ENCODE results near the gene CA4.
A peak's percentile ranks its signal among the peaks of the same experiment; 100 is the strongest.

Gene CA4

DNA sequence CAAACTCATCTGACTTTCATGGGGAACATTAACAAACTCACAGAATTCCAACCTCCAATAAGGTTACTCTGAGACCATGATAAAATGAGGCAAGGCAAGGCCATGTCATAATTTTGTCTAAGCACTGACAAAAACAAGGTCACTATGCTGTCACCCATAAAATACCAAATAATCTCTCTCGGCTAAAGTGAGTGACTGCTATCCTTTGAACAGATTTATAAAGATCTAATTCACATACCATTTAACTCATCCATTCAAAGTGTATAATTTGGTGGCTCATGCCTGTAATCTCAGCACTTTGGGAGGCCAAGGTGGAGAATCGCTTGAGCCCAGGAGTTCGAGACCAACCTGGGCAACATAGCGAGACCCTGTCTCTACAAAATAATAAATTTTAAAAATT, 20.6 kb upstream of the CA4 start:
- no peak for DNase-seq (ENCODE audit: extremely low read depth in 1 of 2, low read depth in 1 of 2)

DNA sequence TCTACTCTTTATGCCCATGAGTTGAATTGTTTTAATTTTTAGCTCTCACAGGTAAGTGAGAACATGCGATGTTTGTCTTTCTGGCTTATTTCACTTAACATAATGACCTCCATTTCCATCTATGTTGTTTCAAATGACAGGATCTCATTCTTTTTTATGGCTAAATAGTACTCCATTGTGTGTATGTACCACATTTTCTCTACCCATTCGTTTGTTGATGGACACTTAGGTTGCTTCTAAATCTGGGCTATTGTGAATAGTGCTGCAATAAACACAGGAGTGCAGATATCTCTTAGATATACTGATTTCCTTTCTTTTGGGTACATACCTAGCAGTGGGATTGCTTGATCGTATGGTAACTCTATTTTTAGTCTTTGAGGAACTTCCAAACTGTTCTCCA, 19.3 kb upstream of the CA4 start:
- DNase-seq (ENCODE audit: extremely low read depth in 1 of 2, low read depth in 1 of 2) = no peak

DNA sequence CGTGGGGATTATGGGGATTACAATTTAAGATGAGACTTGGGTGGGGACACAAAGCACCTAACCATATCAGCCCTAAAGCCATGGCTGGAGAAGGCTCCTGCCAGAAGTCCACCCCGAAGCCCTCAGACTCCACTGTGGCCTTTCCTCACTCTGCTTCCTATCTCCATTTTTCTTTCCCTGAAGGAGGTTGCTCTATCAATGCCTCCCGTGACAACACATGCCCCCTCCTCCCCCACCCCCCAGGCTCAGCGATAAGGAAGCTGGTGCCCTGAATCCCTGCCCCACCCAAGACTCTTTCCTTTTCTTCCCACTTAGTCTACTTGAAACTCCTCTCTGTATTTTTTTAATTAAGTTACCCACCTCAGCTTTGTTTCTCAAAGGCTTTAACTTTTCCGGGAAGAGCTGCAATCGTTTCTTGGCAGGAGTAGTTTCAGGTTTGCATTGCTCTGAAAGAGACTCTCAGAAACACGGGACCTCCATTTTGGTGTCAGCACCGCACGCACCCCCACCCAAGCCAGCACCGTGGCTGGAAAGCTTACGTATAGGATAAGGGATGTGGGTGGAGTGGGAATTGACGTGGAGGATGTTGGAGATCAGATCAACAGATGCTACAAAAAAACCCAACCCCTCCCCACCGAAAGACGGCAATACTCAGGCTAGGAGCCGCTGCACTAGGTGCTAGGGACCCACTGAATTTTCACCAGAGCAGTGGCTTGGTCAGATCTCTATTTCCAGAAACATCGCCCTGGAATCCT, 15.2 kb upstream of the CA4 start:
- DNase-seq (ENCODE audit: extremely low read depth in 1 of 2, low read depth in 1 of 2) = no peak

DNA sequence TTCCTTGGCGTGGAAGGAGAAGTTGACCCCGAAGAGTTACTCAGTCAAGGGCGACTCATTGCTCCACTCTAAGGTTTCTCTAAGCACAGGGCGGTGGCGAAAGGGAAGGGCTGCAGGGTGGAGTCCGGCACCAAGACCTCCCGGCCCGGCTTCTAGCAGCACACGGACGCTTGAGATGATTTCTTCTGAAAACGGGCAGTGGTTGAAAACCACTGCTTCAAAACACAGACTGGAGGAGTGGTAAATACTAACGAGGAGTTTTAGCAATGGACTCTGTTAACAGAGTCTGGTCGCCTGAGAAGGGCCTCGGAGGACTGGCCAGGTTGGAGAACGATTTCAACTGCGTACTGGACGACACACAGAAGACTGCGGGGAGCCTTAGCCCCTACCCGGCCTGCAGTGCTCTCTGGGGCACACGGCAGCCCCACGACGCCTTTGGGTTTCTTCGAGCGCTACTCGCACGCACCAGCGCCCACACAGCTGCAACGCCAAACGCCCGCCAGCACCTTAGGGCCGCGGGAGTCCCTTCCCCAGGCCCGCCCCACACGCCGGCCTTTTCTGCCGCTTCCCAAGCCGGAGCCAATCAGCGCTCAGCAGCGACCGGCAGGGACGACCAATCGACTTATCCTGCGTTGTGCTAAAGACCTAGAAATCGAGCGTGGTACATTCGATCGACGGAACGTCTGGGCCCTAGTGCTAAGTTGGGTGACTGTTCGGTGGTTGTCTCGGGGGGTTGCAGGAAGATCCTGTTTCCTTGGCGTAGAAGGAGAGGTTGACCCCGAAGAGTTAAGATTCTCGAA, 14.4 kb upstream of the CA4 start:
- DNase-seq (ENCODE audit: extremely low read depth in 1 of 2, low read depth in 1 of 2) = peak; percentile 33 to 44

DNA sequence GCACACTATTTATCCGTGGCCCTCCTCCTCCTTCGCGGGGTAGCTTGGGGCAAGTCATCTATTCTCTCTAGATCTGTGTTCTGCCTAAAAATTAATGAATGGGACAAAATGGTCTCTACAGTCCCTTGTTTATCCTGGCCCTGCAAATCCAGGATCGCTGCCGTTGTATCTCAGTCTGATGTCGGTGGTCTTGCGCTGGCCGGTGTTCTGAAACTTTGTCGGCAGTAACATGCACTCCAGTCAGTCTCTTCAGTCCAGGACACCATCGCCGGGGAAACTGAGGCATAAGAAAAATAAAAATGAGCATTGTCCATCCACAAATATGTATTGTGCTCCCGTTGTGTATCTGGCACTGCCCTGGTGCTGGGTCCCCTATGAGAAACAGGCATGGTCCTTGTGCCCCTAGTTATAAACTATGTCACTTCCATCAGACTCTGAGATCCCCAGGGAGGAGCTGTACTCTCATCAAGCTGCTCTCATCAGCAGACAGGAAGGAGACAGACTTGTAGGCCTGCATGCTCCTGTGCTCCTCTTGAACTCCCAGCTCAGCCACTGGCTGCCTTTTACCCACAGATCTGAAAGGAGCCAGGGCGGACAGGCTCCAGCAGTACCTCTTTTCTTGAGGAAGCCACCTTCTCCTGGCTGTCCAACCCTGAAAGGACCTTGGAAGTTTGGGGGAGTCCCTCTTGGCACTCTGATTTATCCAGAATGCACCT, 13.7 kb upstream of the CA4 start:
- no peak for DNase-seq (ENCODE audit: extremely low read depth in 1 of 2, low read depth in 1 of 2)

DNA sequence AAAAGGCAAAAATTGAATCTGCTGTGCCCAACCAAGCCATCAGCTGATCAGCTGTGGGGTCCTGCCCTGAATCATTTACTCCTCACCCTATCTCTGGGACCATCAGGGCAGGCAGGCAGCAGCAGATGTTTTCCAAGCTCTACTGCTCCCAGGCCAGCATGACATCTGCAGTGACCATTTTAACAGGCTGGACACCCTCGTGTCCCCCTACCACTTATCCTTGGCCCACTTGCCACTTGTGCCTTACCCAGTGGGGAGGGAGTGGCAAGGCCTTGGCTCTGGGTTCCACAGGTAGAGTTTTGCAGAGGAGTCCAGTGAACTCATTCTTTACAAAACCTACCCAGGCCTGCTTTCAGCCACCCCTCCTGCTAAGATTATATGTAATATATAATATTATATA, 12.0 kb upstream of the CA4 start:
- DNase-seq (ENCODE audit: extremely low read depth in 1 of 2, low read depth in 1 of 2) = no peak

DNA sequence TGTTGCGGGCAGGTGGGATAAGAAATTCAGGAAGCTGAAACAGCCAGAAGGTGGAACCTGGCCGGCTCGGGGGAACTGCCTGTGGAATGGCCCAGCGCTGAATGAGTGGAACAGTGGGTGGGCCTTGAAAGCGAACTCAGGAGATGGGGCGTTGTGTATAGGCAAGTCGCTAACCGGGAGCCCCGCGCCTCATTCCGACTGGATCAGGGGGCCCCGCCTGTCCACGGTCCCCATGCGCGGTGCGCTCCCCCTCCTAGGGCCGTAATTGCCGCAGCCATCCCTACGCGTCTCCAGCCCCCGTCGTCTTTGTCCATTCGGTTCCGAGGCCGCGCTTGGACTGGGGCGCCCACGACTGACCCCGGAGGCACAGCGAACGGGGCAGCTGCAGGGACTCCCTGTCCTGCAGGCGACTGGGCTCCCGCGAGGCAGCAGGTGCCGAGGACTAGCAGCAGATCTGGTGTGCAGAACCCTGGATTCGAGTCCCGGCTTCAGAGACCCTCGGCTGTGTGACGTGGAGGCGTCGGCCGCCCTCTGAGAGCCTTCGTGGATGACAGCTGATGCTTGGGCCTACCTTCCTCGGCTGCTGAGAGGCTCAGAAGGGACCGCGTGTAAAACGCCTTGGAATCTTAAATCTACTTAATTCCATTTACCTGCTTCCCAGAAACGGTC, 10.9 kb upstream of the CA4 start:
- DNase-seq (ENCODE audit: extremely low read depth in 1 of 2, low read depth in 1 of 2) = no peak

DNA sequence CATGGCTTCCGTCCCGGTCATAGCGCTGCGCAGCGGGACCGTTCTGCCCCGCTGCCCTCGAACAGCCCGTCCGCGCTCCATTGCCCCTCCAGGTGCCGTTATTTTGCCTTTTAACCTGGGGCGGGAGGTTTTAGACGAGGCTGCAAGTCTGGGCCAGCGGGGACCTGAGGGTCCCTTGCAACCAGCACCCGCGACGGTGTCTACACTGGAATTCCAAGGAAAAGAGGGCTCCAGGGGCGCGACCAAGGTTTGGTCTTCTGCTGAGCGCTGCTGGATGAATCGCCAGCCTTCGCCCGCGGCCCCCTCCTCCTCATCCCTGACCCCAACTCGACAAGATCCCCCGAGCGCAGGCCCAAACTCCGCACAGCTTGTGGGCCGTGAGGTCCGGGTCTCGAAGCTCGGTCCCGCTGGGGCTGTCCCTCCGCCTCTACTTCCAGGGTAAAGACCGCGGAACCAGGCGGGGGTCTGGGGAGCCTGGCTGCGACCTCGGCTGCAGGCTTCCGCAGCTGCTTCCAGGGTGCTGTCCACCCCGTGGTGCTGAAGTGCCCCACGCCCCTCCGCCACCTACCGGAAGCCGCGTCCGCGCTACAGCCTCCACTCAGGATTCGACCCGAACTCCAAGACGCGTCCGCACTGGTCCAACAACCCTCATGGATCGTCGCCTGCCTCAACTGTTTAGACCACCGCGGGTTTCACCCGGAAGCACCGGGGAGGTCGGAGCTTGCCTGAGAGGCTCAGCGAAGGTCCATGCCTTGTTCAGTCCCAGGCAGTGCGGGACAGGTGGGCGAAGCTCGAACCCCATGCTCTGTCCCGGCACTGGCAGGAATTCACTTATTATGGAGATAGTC, 10.1 kb upstream of the CA4 start:
- peak; percentile 17 to 48 for DNase-seq (ENCODE audit: extremely low read depth in 1 of 2, low read depth in 1 of 2)

DNA sequence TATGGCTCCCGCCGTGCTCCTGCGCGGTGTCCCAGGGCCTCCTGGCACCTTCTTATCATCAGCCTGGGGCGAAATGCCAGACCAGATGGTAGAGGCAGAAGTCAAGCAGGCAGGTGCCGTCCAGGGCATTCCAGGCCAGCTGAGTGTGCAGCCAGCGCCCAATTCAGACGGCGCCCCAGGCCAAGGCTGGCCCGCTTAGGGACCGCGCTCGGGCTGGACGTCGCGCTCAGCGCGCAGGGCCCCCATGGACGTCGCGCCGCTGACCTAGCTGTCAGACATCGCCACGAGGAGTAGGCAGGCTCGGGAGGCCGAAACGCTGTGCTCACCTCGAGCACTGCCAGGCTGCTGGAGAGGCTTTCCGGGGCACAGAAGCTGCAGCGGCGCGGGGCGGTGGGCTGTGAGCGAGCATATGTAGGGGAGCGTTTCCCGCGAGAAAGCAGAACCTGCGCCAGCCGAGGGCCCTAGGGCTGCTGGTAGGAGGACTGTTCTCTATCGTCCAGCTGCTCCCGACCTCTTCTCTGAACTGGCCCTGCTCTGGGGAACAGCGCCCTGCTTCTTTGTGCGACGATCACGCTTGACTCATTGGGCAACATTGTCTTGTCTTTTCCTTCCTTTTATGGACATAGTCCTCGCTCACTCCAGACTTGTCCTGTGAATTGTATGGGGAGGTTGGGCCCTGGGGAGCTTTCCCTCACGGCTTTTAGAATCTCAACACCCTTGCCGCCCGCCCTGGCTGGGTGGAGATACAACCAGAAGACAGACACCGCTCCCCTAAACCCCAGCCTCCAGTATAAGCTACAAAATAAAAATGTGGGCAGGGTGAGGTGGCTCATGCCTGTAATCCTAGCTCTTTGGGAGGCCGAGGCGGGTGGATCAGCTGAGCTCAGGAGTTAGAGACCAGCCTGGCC, 8.4 kb upstream of the CA4 start:
- no peak for DNase-seq (ENCODE audit: extremely low read depth in 1 of 2, low read depth in 1 of 2)

DNA sequence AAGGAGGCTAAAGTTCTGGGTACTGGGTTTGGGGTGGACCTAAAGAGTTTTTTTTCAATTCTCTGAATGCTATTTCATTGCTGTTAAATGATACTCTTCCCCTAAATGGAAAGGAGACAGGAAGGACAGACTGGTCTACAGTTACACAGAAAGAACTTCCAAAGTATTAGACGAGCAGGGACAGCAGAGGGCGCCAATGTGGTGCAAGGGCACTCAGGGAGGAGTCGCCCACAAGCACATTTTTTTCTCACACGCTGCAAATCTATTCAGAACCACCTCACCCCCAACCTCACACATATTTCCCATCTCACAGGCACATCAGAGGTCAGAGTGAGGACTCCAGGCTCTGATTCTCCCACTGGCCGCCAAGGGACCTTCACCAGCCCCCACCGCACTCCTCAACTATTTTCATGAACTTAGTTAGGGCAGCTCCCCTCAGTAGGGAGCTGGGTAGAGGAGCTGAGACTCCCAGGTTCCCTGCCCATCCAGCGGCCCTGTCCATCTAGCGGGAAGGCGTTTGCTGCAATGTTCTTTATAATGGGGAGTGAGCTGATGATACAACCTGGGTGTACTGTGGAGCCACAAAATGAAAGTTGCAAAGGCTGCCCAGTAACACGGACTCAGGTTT, 6.8 kb upstream of the CA4 start:
- DNase-seq (ENCODE audit: extremely low read depth in 1 of 2, low read depth in 1 of 2) = peak; percentile 51 to 61

DNA sequence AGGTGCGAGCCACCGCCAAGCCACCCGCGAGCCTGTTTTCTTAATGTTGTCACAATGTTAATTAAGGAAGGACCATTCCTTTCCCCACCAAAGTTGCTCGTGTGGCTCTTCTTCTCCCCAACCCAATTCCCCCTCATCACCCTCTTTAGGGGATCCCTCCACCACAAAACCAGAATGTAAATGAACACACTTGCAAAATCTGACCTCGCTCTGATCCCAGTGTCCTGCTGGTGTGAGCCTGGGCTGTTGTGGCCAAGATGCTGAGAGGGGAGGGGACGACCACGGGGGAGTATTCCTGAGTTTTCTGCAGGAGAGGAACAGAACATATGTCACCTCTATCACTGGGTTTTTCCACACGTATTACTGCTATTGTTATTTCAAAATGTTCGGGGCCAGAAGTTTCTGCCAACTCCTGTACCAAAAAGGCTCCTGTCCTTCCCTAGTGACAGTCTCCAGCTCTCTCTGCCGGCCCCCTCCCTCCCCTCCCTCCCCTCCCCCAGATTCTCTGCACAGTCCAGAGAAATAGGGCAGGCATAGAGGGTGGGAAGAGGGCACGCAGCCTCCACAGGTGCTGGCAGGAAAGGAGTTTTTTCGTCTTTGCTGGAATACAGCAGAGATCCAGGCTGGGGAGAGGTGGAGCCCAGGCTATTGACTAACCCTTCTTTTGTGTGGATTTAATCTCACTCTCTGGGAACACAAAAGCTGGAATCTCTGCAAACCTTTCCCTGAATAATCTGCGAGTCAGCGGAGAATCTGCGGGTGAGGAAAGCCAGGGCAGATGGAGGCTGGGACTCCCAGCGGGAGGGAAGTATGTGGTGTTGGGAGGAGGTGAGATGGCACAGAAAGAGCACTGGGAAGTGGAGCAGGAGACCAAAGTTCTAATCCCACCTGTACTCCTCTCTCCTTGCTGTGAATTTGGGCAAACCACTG, 4.5 kb upstream of the CA4 start:
- DNase-seq (ENCODE audit: extremely low read depth in 1 of 2, low read depth in 1 of 2) = no peak

DNA sequence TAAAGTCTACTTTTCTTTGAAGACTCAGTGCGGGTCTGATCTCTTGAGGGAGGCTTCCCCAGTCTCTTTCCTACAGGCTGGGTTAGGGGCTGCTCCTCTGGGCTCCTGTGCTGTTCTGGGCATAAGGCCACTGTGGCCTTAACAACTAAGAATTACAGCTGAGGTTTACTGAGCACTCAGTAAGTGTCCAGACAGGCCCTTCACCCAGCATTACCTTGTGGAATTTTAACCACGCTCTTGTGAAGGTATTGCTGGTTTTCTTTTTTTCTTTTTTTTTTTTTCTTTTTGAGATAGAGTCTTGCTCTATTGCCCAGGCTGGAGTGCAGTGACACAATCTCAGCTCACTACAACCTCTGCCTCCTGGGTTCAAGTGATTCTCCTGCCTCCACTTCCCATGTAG, 3.6 kb upstream of the CA4 start:
- no peak for DNase-seq (ENCODE audit: extremely low read depth in 1 of 2, low read depth in 1 of 2)

DNA sequence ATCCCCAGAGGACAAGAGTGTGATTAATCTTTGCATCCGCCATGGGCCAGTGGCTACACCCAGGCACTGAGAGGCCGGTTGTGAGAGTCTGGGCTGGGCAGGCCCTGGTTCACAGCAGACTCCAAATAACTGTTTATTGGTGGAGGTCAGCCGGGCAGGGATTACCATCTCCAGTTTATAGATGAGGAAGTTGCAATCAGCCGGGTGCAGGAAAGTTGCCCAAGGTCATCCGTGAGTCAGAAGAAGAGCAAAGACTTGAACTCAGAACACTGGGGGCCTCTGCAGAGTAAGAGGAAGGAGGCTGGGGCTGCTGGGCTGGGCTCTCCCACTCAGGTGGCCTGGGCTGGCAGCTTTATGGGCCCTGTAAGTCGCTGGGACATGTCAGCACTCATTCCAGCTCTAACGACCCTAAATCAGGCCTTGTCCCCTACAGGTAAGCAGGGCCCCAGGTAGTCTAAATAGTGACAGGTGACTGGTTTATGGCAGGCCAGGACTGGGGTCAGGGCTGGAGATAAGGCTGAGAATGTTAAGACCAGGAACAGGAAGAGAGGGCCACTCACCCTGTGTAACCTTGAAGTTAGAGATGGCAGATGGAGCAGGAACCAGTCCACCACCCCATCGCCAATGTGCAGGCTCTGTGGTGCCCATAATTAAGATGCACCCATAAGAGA, 2.1 kb upstream of the CA4 start:
- DNase-seq (ENCODE audit: extremely low read depth in 1 of 2, low read depth in 1 of 2) = no peak

DNA sequence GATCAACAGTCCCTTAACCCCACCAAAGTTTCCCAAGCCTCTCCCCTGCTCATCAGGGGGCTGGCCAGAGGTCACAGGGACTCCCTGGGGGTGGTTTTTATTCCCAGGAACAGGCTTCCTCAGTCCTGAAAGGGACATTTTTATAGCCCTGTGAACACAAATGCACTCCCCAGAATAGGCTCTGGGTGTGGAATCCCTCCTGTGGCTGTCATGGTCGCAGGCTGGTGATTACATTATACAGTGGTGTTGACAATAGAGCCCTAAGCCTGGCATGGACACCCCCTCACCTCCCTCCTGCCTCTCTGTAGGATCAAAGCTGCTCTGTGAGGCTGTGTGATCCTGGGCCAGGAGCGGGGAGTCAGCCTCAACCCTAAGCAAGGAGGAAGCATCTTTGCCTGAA, 1.4 kb upstream of the CA4 start:
- no peak for DNase-seq (ENCODE audit: extremely low read depth in 1 of 2, low read depth in 1 of 2)

DNA sequence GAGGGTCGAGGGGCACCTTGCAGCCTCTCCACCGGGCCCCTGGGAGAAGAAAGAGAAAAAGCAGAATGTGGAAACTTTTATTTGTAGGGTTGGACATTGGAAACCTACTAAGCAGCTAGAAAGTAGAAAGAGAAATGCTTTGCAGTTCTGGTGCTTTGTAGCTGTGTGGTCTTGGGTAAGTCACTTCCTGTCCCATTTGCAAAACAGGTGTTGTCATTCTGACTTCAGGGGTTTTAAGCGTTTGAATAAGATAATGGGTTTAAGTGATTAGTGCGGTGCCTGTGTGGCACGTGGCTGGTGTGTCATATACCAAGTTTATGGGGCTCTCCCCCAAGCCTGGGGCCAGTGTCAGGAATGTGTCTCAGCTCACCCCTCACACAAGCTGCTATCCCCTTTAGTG, 1.6 kb downstream of the CA4 start:
- no peak for DNase-seq (ENCODE audit: extremely low read depth in 1 of 2, low read depth in 1 of 2)

DNA sequence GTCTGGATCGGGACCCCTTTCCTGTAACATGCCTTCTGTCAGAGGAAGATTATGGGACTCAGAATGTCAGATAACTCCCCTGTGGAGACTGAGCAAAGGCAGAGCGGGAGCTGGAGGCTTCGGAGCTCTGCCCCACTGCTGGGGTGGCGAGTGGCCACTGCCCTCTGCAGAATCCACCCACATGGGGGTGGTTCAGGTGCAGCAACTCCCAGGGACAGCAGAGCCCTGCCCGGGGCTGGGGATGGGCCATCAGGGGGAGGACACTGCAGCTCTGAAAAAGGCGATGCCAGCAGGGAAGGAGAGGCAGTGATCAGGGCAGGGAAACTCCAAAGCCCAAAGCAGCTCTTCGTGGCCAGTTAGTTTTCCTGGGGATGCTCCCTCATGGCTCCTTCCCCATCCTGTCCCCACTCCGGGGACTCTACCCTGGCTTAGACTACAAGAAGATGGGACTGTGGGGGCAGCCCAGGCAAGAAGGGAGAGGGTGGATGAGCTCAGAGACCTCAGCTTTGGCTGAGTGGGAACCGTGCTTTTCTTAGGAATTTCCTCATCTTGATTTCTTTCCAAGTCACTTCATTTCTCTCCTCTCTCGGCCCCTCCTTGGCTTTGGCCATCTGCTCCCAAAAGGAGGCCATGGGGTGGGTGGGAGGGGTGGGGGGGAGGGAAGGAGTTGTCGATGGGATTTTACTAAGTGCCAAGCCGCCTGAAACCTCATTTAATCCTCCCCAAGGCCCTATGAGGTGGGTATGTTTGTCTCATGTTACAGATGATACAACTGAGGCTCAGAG, 4.0 kb downstream of the CA4 start:
- DNase-seq (ENCODE audit: extremely low read depth in 1 of 2, low read depth in 1 of 2) = no peak
